Thyroid gland (tissue), 4 donors: Measurements from ENCODE around the gene KCNH1.
"Not testable (repeated sequence)": the region's sequence is repeated elsewhere in the genome, so short reads cannot be mapped to it uniquely, and the experiment has no call there.

Source experiments
- POLR2A ChIP-seq, 2 donors: fragments of 450-650 bp; IDR thresholded peaks; one replicate each; pipeline ENCODE4 v1.6.1; 2017; ENCODE audit warnings: antibody characterized with exemption in 2 of 2, mild to moderate bottlenecking in 2 of 2, moderate library complexity in 1 of 2
- TF ChIP-seq, protein P1 (sequence below), 6 experiments: fragments of 200-600 bp in 3 of 6; fragments of 450-650 bp in 3 of 6; sonication (generic) in 3 of 6; IDR thresholded peaks; one replicate each; pipeline ENCODE4 v1.5.1; 2016 to 2019; ENCODE audit warnings: antibody characterized with exemption in 6 of 6, mild to moderate bottlenecking in 2 of 6, inconsistent platforms in 1 of 6, moderate library complexity in 1 of 6

DNA sequence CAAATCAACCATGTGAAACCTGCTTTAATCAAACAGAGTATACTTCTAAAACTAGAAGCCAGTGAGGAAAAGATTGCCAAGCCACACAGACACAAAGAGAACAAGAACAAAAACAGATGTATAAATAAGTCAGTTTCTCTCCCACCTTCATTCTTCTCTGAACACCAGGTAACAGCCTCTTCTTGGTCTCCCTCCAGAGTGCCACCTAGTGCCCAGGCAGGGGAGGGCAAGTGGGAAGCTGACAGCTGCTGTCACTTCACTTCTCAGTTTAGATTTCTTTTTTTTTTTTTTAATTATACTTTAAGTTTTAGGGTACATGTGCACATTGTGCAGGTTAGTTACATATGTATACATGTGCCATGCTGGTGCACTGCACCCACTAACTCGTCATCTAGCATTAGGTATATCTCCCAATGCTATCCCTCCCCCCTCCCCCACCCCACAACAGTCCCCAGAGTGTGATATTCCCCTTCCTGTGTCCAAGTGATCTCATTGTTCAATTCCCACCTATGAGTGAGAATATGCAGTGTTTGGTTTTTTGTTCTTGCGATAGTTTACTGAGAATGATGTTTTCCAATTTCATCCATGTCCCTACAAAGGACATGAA, 183.9 kb downstream of the KCNH1 start:
- TF ChIP-seq, protein P1, sequence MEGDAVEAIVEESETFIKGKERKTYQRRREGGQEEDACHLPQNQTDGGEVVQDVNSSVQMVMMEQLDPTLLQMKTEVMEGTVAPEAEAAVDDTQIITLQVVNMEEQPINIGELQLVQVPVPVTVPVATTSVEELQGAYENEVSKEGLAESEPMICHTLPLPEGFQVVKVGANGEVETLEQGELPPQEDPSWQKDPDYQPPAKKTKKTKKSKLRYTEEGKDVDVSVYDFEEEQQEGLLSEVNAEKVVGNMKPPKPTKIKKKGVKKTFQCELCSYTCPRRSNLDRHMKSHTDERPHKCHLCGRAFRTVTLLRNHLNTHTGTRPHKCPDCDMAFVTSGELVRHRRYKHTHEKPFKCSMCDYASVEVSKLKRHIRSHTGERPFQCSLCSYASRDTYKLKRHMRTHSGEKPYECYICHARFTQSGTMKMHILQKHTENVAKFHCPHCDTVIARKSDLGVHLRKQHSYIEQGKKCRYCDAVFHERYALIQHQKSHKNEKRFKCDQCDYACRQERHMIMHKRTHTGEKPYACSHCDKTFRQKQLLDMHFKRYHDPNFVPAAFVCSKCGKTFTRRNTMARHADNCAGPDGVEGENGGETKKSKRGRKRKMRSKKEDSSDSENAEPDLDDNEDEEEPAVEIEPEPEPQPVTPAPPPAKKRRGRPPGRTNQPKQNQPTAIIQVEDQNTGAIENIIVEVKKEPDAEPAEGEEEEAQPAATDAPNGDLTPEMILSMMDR (IDR thresholded peaks at IDR 0.05) = peak in 5 of 6 experiments; percentile 39 to 80 (median 60)
- TF ChIP-seq POLR2A (IDR thresholded peaks at IDR 0.05) = not testable (repeated sequence)
